ENCODE measurements around the gene ADD3. TPM values are rescaled to one million over a fixed set of nuclear protein-coding genes. Genes with fewer than 3 reads are reported as not detected.

Gene ADD3
- total and polyA plus RNA-seq, 4 donors: 15.4 to 55.9 (median 22.8) TPM

GRCh38 chr10:110150046-110150445, 142.3 kb downstream of the ADD3 start (continued):
- no peak for TF ChIP-seq REST (IDR thresholded peaks at IDR 0.05)

GRCh38 chr10:110150981-110151380, 143.2 kb downstream of the ADD3 start:
- no peak for TF ChIP-seq MAX (IDR thresholded peaks at IDR 0.05)
- TF ChIP-seq ATF3 (IDR thresholded peaks at IDR 0.05): no peak
- TF ChIP-seq GABPA (IDR thresholded peaks at IDR 0.05 in 1 of 2, conservative IDR thresholded peaks at IDR 0.05 in 1 of 2): no peak
- no peak for TF ChIP-seq NR2F2 (IDR thresholded peaks at IDR 0.05)
- no peak for TF ChIP-seq ZBTB33 (IDR thresholded peaks at IDR 0.05)
- no peak for TF ChIP-seq HNF4A (conservative IDR thresholded peaks at IDR 0.05)
- no peak for TF ChIP-seq SP1 (IDR thresholded peaks at IDR 0.05)
- TF ChIP-seq FOXA2 (IDR thresholded peaks at IDR 0.05): no peak
- no peak for TF ChIP-seq REST (IDR thresholded peaks at IDR 0.05)
- TF ChIP-seq EGR1 (IDR thresholded peaks at IDR 0.05; ENCODE audit: low read depth in 2 of 2): no peak
- TF ChIP-seq FOXA1 (IDR thresholded peaks at IDR 0.05): no peak
- TF ChIP-seq HNF4G (IDR thresholded peaks at IDR 0.05): no peak
- no peak for TF ChIP-seq TAF1 (conservative IDR thresholded peaks at IDR 0.05)
- TF ChIP-seq YY1 (IDR thresholded peaks at IDR 0.05): no peak
- Histone ChIP-seq H3K27me3 (ENCODE audit: control insufficient read depth in 4 of 4, insufficient read depth in 4 of 4, low read length in 3 of 4) (no peaks in the 10 kb centered on the region), H3K4me1 (ENCODE audit: control insufficient read depth in 4 of 4, insufficient read depth in 4 of 4, low read length in 3 of 4) (no peaks in the 10 kb centered on the region), H3K36me3 (ENCODE audit: control insufficient read depth in 4 of 4, insufficient read depth in 3 of 4, low read depth in 1 of 4, low read length in 3 of 4) (no peaks in the 10 kb centered on the region), H3K4me3 (ENCODE audit: low read depth in 1 of 3, low read length in 3 of 3) (no peak overlapping the region), H3K9ac (ENCODE audit: low read depth in 1 of 2, low read length in 2 of 2) (no peak overlapping the region), H3K27ac (ENCODE audit: low read depth in 1 of 2, low read length in 2 of 2) (no peak overlapping the region), H3K9me3 (ENCODE audit: control insufficient read depth in 4 of 4, low read length in 3 of 4) (no peaks in the 10 kb centered on the region)
- whole genome bisulfite sequencing: 84% methylated on average over 6 of the region's 6 CpGs
- DNase-seq (ENCODE audit: low spot score): no peak
